ENCODE measurements around the gene EPB41L5. TPM values are rescaled to one million over a fixed set of nuclear protein-coding genes. Genes with fewer than 3 reads are reported as not detected.
"Not testable (repeated sequence)": the region's sequence is repeated elsewhere in the genome, so short reads cannot be mapped to it uniquely, and the experiment has no call there.

The EPB41L5 gene
- total RNA-seq, 1 donor from 2014 or later, result 1.2 TPM

DNA sequence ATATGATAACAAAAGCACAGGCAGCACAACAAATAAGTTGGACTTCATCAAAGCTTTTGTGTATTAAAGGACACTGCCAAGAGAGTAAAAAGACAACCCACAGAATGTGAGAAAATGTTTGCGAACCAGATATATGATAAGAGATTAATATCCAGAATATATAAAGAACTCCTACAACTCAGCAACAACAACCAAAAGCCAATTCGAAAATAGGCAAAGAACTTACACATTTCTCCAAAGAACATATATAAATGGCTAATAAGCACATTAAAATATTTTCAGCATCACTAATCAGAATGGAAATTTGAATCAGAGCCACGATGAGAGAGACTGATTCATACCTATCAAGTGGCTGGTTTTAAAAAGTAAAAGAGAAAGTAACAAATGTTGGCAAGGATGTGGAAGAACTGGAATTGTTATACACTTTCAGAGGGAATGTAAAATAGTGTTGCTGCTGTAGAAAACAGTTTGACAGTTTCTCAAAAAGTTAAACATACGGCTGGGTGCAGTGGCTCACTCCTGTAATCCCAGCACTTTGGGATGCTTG lies 25.2 kb downstream of the EPB41L5 start:
- H3K4me1 Mint-ChIP-seq (ENCODE audit: low read depth), result no peaks in the 10 kb centered on the region
- no peaks in the 10 kb centered on the region for H3K9me3 Mint-ChIP-seq
- no peak overlapping the region for H3K27ac Mint-ChIP-seq
- H3K4me3 Mint-ChIP-seq, result no peak overlapping the region
- peaks cover 5% of the 10 kb centered on the region for H3K27me3 Mint-ChIP-seq (ENCODE audit: insufficient read depth)
- DNase-seq (ENCODE audit: low spot score), result no peak
- intact Hi-C loops (cut with micrococcal nuclease), result no loop called here
- H3K36me3 Mint-ChIP-seq (ENCODE audit: low read depth), result no peaks in the 10 kb centered on the region

DNA sequence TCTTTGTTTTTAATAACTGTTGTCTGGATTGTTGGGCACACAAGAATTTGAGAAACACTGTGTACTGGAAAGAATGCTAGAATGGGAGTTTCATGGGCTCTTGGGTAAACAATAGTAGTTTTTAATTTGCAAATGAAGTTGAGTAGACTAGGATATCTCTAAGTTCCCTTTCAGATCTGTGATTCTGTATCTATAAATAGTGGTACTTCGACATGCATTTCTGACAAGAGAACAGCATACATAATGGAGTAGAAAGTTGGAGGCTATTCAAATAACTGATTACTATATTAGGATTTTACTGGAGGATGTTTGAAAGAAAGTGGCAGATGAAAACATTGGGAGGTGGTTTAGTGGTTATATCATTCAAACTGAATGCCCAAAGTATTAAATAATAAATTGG lies 29.5 kb downstream of the EPB41L5 start:
- Mint-ChIP-seq H3K4me3 (no peak overlapping the region), H3K36me3 (ENCODE audit: low read depth) (peaks cover 3% of the 10 kb centered on the region), H3K27ac (no peak overlapping the region), H3K27me3 (ENCODE audit: insufficient read depth) (peaks cover 6% of the 10 kb centered on the region), H3K9me3 (peaks cover 18% of the 10 kb centered on the region), H3K4me1 (ENCODE audit: low read depth) (no peaks in the 10 kb centered on the region)
- intact Hi-C loops (cut with micrococcal nuclease), result no loop called here
- DNase-seq (ENCODE audit: low spot score), result no peak

DNA sequence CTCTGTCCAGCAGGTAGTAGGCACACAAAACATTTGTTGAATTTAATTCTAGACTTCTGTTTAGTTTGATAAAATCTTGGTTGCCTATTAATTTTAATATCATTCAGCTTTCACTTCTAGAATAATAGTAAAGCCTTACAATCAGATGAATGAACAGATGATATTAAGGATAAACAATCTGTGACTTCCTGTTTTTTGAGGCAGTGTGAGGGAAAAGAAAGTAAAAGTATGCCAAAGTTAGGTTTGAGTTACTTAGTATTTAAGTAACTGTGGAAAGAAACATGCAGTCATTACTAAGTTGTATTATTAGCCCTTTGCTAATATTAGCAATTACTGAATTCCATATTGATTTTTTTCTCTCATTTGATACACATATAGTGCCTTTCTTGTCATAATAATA lies 31.5 kb downstream of the EPB41L5 start:
- intact Hi-C loops (cut with micrococcal nuclease), result no loop called here
- H3K27me3 Mint-ChIP-seq (ENCODE audit: insufficient read depth), result peaks cover 2% of the 10 kb centered on the region
- H3K4me1 Mint-ChIP-seq (ENCODE audit: low read depth), result no peaks in the 10 kb centered on the region
- peaks cover 3% of the 10 kb centered on the region for H3K36me3 Mint-ChIP-seq (ENCODE audit: low read depth)
- H3K27ac Mint-ChIP-seq, result no peak overlapping the region
- peaks cover 22% of the 10 kb centered on the region for H3K9me3 Mint-ChIP-seq
- no peak overlapping the region for H3K4me3 Mint-ChIP-seq
- DNase-seq (ENCODE audit: low spot score), result no peak

DNA sequence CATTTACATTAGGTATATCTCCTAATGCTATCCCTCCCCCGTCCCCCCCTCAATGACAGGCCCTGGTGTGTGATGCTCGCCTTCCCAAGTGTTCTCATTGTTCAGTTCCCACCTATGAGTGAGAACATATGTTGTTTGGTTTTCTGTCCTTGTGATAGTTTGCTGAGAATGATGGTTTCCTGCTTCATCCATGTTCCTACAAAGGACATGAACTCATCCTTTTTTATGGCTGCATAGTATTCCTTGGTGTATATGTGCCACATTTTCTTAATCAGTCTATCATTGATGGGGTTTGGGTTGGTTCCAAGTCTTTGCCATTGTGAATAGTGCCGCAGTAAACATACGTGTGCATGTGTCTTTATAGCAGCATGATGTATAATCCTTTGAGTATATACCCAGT lies 32.9 kb downstream of the EPB41L5 start:
- intact Hi-C loops (cut with micrococcal nuclease); H3K27me3 Mint-ChIP-seq (ENCODE audit: insufficient read depth); H3K4me1 Mint-ChIP-seq (ENCODE audit: low read depth); DNase-seq (ENCODE audit: low spot score); H3K36me3 Mint-ChIP-seq (ENCODE audit: low read depth); H3K4me3 Mint-ChIP-seq; H3K27ac Mint-ChIP-seq: not testable (repeated sequence)
- H3K9me3 Mint-ChIP-seq, result peaks cover 22% of the 10 kb centered on the region

DNA sequence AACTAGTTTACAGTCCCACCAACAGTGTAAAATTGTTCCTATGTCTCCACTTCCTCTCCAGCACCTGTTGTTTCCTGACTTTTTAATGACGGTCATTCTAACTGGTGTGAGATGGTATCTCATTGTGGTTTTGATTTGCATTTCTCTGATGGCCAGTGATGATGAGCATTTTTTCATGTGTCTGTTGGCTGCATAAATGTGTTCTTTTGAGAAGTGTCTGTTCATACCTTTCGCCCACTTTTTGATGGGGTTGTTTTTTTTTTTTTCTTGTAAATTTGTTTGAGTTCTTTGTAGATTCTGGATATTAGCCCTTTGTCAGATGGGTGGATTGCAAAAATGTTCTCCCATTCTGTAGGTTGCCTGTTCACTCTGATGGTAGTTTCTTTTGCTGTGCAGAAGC lies 33.4 kb downstream of the EPB41L5 start:
- intact Hi-C loops (cut with micrococcal nuclease); H3K27ac Mint-ChIP-seq; H3K27me3 Mint-ChIP-seq (ENCODE audit: insufficient read depth); DNase-seq (ENCODE audit: low spot score); H3K4me1 Mint-ChIP-seq (ENCODE audit: low read depth); H3K36me3 Mint-ChIP-seq (ENCODE audit: low read depth); H3K4me3 Mint-ChIP-seq: not testable (repeated sequence)
- H3K9me3 Mint-ChIP-seq, result peaks cover 22% of the 10 kb centered on the region

DNA sequence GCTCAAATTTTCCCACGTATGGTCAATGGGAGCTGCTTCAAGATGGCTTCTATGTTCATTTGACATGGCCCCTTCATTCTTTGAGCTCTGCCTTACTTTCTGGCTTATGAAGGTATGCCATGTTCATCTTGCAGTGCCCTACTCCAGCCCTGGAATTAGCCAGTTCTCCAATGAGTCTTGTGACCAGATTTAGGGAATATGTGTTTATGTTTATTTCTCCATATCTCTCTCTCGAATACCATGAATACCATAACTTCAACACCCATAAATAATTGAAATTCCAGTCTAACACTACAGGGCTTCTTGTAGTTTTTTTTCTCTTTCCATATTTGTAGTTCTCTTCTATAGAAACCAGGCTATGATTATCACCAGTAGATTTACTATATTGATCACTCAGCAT lies 39.7 kb downstream of the EPB41L5 start:
- intact Hi-C loops (cut with micrococcal nuclease), result no loop called here

DNA sequence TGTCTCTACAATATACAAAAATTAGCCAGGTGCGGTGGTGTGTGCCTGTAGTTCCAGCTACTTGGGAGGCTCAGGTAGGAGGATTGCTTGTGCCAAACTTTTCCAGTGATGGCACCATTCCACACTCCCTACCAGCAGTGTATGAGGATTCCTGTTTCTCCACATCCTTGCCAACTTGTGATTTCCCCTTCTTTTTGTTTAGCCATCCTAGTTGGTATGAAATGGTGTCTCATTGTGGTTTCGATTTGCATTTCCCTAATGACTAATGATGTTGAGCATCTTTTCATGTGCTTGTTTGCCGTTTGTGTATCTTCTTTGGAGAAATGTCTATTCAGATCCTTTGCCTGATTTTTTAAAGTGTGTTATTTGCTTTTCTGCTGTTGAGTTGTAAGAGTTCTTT lies 41.0 kb downstream of the EPB41L5 start:
- no peaks in the 10 kb centered on the region for H3K36me3 Mint-ChIP-seq (ENCODE audit: low read depth)
- DNase-seq (ENCODE audit: low spot score), result no peak
- no peaks in the 10 kb centered on the region for H3K4me1 Mint-ChIP-seq (ENCODE audit: low read depth)
- no peak overlapping the region for H3K27ac Mint-ChIP-seq
- peaks cover 12% of the 10 kb centered on the region for H3K9me3 Mint-ChIP-seq
- intact Hi-C loops (cut with micrococcal nuclease), result no loop called here
- H3K27me3 Mint-ChIP-seq (ENCODE audit: insufficient read depth), result no peaks in the 10 kb centered on the region
- no peak overlapping the region for H3K4me3 Mint-ChIP-seq

More for the DNA sequence above, 39.7 kb downstream of the EPB41L5 start:
- Mint-ChIP-seq H3K36me3 (ENCODE audit: low read depth) (no peaks in the 10 kb centered on the region), H3K4me1 (ENCODE audit: low read depth) (no peaks in the 10 kb centered on the region), H3K9me3 (peaks cover 15% of the 10 kb centered on the region), H3K27ac (no peak overlapping the region), H3K27me3 (ENCODE audit: insufficient read depth) (no peaks in the 10 kb centered on the region), H3K4me3 (no peak overlapping the region)
- DNase-seq (ENCODE audit: low spot score), result no peak

DNA sequence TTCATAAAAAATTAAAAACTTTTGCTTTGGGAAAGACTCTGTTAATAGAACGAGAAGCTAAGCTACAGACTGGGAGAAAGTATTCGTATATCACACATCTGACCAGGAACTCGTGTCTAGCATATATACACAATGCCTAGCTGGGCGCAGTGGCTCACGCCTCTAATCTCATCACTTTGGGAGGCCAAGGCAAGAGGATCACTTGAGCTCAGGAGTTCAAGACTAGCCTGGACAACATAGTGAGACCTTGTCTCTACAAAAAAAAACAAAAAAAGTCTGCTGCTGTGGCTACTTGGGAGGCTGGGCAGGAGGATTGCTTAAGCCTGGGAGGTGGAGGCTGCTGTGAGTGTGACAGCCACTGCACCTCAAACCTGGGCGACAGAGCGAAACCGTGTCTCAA lies 46.6 kb downstream of the EPB41L5 start:
- Mint-ChIP-seq H3K9me3 (peaks cover 6% of the 10 kb centered on the region), H3K4me1 (ENCODE audit: low read depth) (no peaks in the 10 kb centered on the region), H3K36me3 (ENCODE audit: low read depth) (no peaks in the 10 kb centered on the region), H3K27me3 (ENCODE audit: insufficient read depth) (no peaks in the 10 kb centered on the region), H3K27ac (no peak overlapping the region), H3K4me3 (no peak overlapping the region)
- no peak for DNase-seq (ENCODE audit: low spot score)
- intact Hi-C loops (cut with micrococcal nuclease), result no loop called here

DNA sequence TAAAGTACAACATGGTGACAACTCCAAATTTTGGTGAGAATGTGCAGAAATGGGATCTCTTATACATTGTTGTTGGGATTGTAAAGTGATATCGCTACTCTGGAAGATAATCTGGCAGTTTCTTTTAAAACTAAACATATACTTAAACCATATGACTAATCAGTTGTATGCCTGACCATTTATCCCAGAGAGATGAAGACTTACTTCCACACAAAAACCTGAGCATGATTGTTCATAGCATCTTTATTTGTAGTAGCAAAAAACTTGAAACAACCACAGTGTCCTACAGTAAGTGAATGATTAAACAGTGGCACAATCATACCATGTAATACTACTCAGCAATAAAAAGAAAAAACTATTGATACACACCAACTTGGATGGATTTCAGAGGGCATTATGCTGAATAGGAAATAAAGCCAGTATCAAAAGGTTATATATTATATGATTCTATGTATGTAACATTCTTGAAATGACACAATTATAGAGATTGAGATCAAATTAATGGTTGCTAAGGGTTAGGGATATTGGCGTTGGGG lies 47.3 kb downstream of the EPB41L5 start:
- intact Hi-C loops (cut with micrococcal nuclease), result no loop called here
- no peak overlapping the region for H3K27ac Mint-ChIP-seq
- no peaks in the 10 kb centered on the region for H3K4me1 Mint-ChIP-seq (ENCODE audit: low read depth)
- H3K36me3 Mint-ChIP-seq (ENCODE audit: low read depth), result no peaks in the 10 kb centered on the region
- H3K9me3 Mint-ChIP-seq, result peaks cover 6% of the 10 kb centered on the region
- no peak overlapping the region for H3K4me3 Mint-ChIP-seq
- no peak for DNase-seq (ENCODE audit: low spot score)
- no peaks in the 10 kb centered on the region for H3K27me3 Mint-ChIP-seq (ENCODE audit: insufficient read depth)

DNA sequence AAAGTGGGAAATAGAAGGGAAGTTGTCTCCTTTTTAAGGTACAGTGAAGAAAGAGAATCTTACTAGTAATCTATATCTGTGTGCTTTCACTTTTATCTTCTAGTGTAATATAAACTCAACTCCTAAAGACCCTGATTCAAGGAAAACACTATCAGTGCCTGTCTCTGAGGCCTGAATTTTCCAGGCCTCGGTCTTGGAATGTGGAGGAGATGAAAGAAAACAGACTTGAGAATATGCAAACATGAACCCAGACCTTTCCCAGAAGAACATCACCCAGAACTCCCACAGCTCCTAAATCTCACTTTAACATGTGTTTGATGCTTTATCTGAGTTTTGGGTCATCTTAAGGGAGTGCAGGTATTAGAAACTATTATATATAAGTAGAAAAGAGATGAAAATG lies 51.8 kb downstream of the EPB41L5 start:
- H3K27ac Mint-ChIP-seq, result no peak overlapping the region
- no peaks in the 10 kb centered on the region for H3K4me1 Mint-ChIP-seq (ENCODE audit: low read depth)
- H3K27me3 Mint-ChIP-seq (ENCODE audit: insufficient read depth), result no peaks in the 10 kb centered on the region
- H3K4me3 Mint-ChIP-seq, result no peak overlapping the region
- no peaks in the 10 kb centered on the region for H3K9me3 Mint-ChIP-seq
- H3K36me3 Mint-ChIP-seq (ENCODE audit: low read depth), result no peaks in the 10 kb centered on the region
- intact Hi-C loops (cut with micrococcal nuclease), result no loop called here
- no peak for DNase-seq (ENCODE audit: low spot score)

DNA sequence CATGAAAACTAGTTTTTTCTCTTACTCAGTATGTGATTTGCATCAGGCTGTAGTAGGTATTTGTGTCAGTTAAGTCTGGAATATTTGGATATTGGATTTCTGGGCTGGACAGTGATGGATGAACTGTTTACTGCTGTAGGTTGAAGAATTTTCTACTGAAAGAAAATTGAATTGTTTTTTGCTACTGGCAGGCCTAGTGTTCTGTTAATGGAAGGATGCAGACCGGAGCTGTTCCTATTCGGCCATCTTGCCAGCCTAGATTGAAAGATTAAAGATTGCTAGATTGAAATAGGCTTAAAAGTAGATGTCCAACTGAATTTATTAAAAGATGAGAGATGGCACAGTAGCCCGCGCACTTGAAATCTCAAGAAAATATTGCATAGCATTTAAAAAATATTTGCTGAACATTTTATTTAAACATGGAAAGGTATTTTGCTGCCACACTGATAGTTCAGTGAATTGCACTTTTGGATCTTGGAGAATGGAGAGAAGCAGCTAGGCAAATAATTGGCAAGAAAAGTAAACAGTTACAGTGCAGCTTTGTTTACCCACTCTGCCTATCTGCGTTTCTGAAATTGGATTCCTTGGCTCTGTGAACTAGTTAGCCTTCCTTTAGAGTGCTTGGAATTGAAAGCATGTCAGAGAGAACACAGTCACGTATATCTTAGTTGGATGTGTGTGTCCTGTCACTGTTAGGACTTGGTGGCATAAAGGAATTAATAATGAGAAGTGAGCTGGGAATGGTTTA lies 54.1 kb downstream of the EPB41L5 start:
- intact Hi-C loops (cut with micrococcal nuclease), result no loop called here
- Mint-ChIP-seq H3K27me3 (ENCODE audit: insufficient read depth) (peaks cover 4% of the 10 kb centered on the region), H3K36me3 (ENCODE audit: low read depth) (no peaks in the 10 kb centered on the region), H3K4me3 (no peak overlapping the region), H3K27ac (no peak overlapping the region), H3K9me3 (no peaks in the 10 kb centered on the region), H3K4me1 (ENCODE audit: low read depth) (no peaks in the 10 kb centered on the region)
- DNase-seq (ENCODE audit: low spot score), result no peak

DNA sequence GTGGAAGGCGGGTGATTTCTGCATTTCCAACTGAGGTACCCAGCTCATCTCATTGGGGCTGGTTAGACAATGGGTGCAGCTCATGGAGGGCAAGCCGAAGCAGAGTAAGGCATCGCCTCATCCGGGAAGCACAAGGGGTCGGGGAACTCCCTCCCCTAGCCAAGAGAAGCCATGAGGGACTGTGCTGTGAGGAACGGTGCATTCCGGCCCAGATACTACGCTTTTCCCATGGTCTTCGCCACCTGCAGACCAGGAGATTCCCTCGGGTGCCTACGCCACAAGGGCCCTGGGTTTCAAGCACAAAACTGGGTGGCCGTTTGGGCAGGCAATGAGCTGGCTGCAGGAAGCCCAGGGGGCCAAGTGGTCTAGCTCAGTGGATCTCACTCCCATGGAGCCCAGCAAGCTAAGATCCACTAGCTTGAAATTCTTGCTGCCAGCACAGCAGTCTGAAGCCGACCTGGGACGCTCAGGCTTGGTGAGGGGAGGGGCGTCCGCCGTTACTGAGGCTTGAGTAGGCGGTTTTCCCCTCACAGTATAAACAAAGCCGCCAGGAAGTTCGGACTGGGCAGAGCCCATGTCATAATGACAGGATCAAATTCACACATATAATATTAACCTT lies 55.3 kb downstream of the EPB41L5 start:
- H3K36me3 Mint-ChIP-seq (ENCODE audit: low read depth); H3K4me3 Mint-ChIP-seq; H3K4me1 Mint-ChIP-seq (ENCODE audit: low read depth); H3K9me3 Mint-ChIP-seq; H3K27ac Mint-ChIP-seq; DNase-seq (ENCODE audit: low spot score); H3K27me3 Mint-ChIP-seq (ENCODE audit: insufficient read depth); intact Hi-C loops (cut with micrococcal nuclease): not testable (repeated sequence)

DNA sequence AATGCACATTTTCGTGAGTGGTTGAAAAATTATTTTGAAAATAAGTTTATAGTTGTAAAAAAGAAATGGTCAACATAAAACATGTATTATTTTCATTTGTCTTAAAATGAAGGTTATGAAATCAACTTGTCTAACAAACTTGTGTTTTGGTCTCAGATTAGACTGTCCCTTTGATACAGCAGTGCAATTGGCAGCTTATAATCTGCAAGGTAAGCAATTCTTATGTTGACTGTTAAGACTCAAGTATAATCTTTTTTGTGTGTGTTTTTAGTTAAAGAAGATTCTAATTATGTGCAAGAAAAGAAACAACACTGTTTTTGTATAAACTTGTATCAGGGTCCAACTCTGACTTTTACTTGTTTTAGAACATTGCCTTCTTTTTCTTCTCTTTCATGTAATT lies 62.7 kb downstream of the EPB41L5 start:
- Mint-ChIP-seq H3K4me3 (no peak overlapping the region), H3K36me3 (ENCODE audit: low read depth) (peaks cover 2% of the 10 kb centered on the region), H3K27me3 (ENCODE audit: insufficient read depth) (peaks cover 4% of the 10 kb centered on the region), H3K4me1 (ENCODE audit: low read depth) (no peaks in the 10 kb centered on the region), H3K27ac (no peak overlapping the region), H3K9me3 (peaks cover 4% of the 10 kb centered on the region)
- DNase-seq (ENCODE audit: low spot score), result no peak
- intact Hi-C loops (cut with micrococcal nuclease), result no loop called here

Data from activated T-helper 1 cell treated with anti-CD3 and anti-CD28 coated beads, Interleukin-12 subunit alpha, Interleukin-12 subunit beta, Interleukin-2, Interleukin-4 antibody, amounts not matched to agents 30 ng/mL and 10 ng/mL and 1 ng/mL, durations not matched to agents 14 hours and 24 hours and 36 hours (primary cell).